Activated naive CD4-positive, alpha-beta T cell treated with anti-CD3 and anti-CD28 coated beads, Interleukin-2, amount 50 U/mL, for 24 hours (primary cell): ENCODE data around the gene TRAPPC10.
"Not testable (repeated sequence)": the region's sequence is repeated elsewhere in the genome, so short reads cannot be mapped to it uniquely, and the experiment has no call there.

Experiments
- H3K27ac Mint-ChIP-seq: one replicate; pipeline ENCODE4 v1.8.0; 2021; ENCODE audit warnings: mild to moderate bottlenecking, mixed read lengths
- H3K27me3 Mint-ChIP-seq: one replicate; pipeline ENCODE4 v1.8.0; 2021; ENCODE audit warnings: mixed read lengths
- H3K36me3 Mint-ChIP-seq: one replicate; pipeline ENCODE4 v1.8.0; 2021; ENCODE audit warnings: mixed read lengths
- H3K4me1 Mint-ChIP-seq: one replicate; pipeline ENCODE4 v1.8.0; 2021; ENCODE audit warnings: mixed read lengths
- H3K4me3 Mint-ChIP-seq: one replicate; pipeline ENCODE4 v1.8.0; 2021; ENCODE audit warnings: mild to moderate bottlenecking, mixed read lengths
- H3K9me3 Mint-ChIP-seq: one replicate; pipeline ENCODE4 v1.8.0; 2021; ENCODE audit warnings: mixed read lengths

TRAPPC10 gene

DNA sequence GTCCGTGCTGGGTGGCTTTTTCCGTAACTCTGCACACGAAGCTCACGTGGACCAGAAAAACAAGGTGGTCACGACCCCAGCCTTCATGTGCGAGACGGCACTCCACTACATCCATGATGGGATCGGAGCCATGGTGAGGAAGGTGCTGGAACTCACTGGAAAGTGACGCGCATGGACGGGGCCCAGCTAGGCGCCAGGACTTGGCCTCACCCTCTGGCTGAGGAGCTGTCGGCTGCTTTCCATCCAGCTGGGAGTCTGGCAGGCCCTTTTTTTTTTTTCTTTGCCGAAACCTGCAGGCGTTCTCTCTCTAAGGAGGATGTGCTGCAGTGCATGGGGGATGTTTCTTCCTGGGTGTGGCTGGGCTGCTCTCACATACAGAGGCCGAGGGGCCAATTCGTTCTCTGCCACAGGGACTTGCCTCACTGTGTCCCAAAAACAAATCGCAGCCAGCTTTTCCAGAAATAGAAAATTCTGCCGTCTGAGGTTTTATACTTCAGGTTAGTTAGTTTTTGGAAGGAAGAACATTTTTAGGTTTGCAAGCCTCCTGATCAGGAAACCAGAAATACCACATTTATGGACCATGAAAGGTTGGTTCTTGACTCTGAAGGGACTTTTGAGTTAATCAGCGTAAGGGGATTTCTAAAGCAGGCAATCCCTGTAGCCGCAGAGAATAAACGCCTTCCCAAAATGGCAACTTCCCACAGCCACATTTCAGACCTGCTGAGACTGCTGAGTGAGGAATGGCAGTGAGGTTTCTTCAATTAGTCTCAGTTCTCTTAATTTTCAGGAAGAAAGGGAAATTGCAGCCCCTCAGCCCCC, 132.9 kb downstream of the TRAPPC10 start:
- H3K4me3 Mint-ChIP-seq, H3K9me3 Mint-ChIP-seq, H3K36me3 Mint-ChIP-seq, H3K4me1 Mint-ChIP-seq, H3K27me3 Mint-ChIP-seq, H3K27ac Mint-ChIP-seq: not testable (repeated sequence)

DNA sequence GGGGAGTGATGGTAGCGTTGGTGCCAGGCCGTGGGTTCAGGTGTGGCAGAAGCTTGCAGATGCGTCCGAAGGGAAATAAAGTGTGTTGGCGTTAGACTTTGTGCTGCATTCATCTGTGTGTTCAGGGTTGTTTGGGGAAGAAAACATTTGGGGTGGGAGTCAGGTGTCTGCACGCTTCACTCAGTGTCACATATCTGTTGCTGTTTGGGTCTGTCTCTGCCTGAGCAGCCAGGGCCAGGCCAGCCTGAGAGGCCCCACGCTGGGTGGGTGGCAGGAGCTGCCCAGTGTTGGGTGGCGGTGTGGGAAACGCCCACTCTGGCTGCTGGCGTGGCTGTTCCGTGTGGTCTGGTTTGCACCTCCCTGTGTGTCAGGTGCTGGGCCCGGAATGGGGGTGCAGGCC, 133.5 kb downstream of the TRAPPC10 start:
- H3K27me3 Mint-ChIP-seq, H3K27ac Mint-ChIP-seq, H3K4me1 Mint-ChIP-seq, H3K4me3 Mint-ChIP-seq, H3K9me3 Mint-ChIP-seq, H3K36me3 Mint-ChIP-seq: not testable (repeated sequence)

- H3K27me3 Mint-ChIP-seq, H3K4me3 Mint-ChIP-seq, H3K27ac Mint-ChIP-seq, H3K36me3 Mint-ChIP-seq, H3K9me3 Mint-ChIP-seq, H3K4me1 Mint-ChIP-seq: not testable (repeated sequence)
Measured at GRCh38 chr21:44147108-44147507, 135.0 kb downstream of the TRAPPC10 start.

DNA sequence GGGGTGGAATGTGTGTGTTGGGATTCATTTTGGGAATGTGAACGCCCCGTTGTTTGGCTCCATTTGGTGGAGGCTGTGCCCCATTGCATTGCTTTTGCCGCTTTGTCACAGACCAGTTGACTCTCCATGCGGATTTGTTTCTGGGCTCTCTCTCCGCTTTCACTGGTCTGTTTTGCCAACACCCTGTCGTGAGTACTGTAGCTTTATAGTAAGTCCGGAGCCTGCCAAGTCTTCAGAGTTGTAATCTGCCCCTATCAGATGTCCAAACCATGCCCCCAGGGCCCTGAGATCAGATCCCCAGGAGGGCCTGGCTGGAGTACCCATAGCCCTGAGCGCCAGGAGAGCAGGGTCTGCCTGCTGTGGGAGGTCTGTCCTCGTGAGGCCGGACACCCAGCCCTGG, 138.1 kb downstream of the TRAPPC10 start:
- H3K27me3 Mint-ChIP-seq, H3K9me3 Mint-ChIP-seq, H3K27ac Mint-ChIP-seq, H3K36me3 Mint-ChIP-seq, H3K4me3 Mint-ChIP-seq, H3K4me1 Mint-ChIP-seq: not testable (repeated sequence)

GRCh38 chr21:44153214-44153888, 141.2 kb downstream of the TRAPPC10 start:
- not testable (repeated sequence) for H3K27me3 Mint-ChIP-seq, H3K9me3 Mint-ChIP-seq, H3K36me3 Mint-ChIP-seq, H3K4me3 Mint-ChIP-seq, H3K27ac Mint-ChIP-seq, H3K4me1 Mint-ChIP-seq

GRCh38 chr21:44153889-44154228, 141.8 kb downstream of the TRAPPC10 start:
- H3K27me3 Mint-ChIP-seq, H3K27ac Mint-ChIP-seq, H3K4me1 Mint-ChIP-seq, H3K9me3 Mint-ChIP-seq, H3K4me3 Mint-ChIP-seq, H3K36me3 Mint-ChIP-seq: not testable (repeated sequence)

- H3K4me3 Mint-ChIP-seq, H3K9me3 Mint-ChIP-seq, H3K36me3 Mint-ChIP-seq, H3K4me1 Mint-ChIP-seq, H3K27ac Mint-ChIP-seq, H3K27me3 Mint-ChIP-seq: not testable (repeated sequence)
Measured at GRCh38 chr21:44154816-44155230, 142.7 kb downstream of the TRAPPC10 start.

GRCh38 chr21:44155231-44155993, 143.3 kb downstream of the TRAPPC10 start:
- not testable (repeated sequence) for H3K4me1 Mint-ChIP-seq, H3K4me3 Mint-ChIP-seq, H3K27ac Mint-ChIP-seq, H3K27me3 Mint-ChIP-seq, H3K36me3 Mint-ChIP-seq, H3K9me3 Mint-ChIP-seq

GRCh38 chr21:44155994-44156380, 143.9 kb downstream of the TRAPPC10 start:
- H3K4me3 Mint-ChIP-seq, H3K4me1 Mint-ChIP-seq, H3K27ac Mint-ChIP-seq, H3K36me3 Mint-ChIP-seq, H3K27me3 Mint-ChIP-seq, H3K9me3 Mint-ChIP-seq: not testable (repeated sequence)
